Activated effector memory CD4-positive, alpha-beta T cell treated with anti-CD3 and anti-CD28 coated beads, Interleukin-2, amount 50 U/mL, for 16 hours (primary cell): ENCODE data around the gene ZFP3.
"Not testable (repeated sequence)": the region's sequence is repeated elsewhere in the genome, so short reads cannot be mapped to it uniquely, and the experiment has no call there.

Experiments
- DNase-seq: peaks from one replicate; pipeline ENCODE4 v3.0.0-alpha.2; 2020

The ZFP3 gene

DNA sequence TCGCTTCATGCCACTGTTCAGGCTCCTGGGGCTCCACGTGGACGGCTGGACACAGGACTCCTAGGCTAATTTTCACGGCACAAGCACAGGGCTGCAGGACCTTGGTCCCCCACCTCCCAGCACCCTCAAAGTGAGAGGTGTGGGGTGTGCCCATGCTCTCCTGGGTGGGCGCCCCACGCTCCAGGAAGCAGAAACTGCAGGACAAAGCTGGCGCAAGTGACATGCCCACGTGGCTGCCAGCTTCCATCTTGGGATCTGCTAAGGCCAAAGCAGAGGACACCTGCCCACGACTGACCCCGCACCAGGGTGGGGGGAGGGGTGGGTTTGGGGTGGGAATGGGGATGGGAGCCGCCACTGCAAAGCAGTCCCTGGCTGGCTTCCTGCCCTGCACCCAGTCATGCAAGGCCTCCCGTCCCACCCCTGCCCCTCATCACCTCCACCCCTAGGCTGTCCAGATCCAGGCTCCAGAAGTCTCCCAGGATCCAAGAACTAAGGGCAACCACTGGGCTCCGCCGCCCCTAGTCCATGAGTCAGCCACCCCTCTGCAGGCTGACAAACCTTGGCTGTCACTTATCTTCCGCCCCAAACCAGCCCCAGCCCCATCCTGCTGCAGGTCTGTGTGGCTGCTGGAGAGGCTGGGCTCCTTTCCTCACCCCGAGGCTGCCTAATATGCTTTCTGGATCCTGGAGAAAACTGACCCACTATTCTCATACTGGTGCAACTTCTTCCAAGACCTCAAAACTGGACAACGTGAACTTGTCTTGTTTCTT lies 48.6 kb downstream of the ZFP3 start:
- no peak for DNase-seq

DNA sequence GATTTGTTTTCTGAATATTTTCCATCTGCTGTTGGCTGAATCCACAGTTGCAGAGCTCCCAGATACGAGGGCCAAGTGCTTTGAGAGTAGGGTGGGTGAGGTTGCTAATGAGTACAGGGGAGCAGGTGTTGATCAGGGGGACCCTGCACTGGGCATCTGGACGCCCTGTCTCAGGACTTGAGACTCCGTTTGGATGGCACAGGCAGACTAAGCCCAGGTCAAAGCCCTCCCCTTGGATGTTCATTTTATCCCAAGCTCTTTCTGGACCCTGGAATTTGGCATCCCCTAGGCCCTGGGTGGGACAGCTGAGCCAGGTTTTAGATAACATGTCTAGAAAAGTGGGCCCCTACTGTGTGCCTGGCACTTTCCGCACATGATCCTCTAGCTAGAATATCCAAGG lies 49.6 kb downstream of the ZFP3 start:
- DNase-seq: no peak

DNA sequence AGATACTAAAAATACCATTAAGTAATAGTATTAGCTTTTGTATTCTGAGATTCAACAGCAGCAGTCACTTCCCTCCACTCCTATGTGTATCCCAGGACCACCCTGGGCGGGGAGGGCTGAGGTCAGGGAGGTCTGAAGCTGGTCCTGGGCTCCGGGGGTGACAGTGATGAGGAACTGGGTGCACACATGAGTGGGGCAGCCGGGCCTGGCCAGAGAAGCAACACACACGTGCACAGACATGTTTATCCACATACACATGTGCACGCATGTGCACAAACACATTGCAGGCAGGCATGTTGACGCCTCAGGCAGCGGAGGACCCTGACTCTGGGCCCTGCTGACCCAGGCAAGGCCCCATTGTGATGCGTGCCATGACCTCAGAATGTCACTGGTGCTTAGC lies 50.1 kb downstream of the ZFP3 start:
- not testable (repeated sequence) for DNase-seq

DNA sequence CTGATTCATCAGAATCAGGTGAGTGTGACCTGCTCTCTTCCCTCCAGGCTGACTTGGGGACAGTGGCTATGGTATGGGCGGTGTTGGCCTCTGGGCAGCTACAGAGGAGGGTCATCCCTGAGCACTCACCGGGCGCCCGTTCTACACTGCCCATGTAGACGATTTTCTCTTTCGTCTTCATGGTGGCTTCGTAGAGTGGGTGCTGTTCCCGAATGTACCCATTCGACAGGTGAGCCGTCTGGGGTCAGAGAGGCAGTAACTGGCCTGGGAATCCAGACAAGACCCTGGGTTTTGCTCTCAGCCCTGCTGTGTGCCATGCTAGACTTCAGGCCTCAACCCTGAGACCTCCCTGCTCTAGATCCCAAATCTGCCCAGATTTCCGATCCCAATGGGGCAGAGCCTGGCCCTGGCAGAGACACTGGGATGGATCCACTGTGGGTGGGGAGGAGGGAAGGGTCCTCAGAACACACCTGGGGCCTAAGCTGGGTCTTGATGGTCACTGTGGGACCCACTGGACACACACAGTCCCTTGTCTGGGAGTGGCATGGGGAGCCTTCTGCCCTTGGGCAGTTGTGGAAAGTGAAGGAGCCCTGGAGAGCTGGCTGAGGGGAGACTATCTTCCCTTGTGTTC lies 50.8 kb downstream of the ZFP3 start:
- no peak for DNase-seq

DNA sequence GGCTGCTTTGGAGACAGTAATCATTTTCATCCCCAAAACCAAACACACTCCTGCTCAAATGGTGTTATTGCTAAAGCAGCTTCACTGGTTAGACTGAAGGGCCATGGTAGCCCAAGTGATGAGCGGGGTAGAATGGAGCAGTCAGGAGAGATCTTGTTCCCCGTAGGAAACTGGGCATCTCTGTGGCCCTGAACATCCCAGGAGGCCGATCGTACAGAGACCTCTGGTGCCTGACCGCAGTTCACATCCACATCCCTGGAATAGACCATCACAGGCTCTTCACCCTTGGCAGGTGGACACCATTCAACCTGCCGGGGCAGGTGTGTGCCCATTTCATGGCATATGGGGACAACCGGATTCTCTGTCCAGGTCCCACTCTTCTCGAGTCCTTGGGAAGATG lies 51.5 kb downstream of the ZFP3 start:
- DNase-seq: not testable (repeated sequence)

DNA sequence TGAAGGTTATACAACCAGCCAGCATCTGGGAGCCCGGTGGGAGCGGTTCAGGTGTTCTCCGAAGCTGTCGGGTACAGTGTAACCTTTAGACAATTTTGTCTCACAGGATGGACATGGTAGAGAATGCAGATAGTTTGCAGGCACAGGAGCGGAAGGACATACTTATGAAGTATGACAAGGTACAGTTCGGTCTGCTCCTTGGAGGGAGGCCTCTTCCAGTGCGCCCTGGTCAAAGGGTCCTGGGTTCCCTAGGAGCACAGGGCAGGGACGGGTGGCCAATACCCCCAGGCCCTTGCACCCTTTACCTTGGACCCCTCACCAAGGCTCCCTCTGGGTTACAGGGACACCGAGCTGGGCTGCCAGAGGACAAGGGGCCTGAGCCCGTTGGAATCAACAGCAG lies 52.0 kb downstream of the ZFP3 start:
- not testable (repeated sequence) for DNase-seq

DNA sequence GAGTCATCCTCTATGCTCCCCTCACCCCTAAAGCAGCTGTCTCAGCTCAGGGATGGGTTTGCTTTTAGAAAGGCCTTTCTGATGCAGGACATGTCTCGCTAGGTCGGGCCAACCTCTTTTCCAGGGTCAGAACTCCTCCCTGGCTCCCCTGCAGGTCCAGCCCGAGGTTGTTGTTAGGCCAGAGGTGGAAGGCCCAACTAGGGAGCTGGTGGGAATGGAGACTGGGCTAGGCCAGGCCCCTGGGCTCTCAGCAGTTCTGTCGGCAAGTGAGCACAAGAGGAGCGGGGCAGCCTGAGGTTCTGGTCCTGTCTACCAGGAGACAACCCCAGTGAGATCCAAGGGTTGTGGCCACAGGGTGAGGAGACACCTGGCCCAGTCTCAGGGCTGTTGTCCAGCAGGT lies 52.4 kb downstream of the ZFP3 start:
- DNase-seq: not testable (repeated sequence)

DNA sequence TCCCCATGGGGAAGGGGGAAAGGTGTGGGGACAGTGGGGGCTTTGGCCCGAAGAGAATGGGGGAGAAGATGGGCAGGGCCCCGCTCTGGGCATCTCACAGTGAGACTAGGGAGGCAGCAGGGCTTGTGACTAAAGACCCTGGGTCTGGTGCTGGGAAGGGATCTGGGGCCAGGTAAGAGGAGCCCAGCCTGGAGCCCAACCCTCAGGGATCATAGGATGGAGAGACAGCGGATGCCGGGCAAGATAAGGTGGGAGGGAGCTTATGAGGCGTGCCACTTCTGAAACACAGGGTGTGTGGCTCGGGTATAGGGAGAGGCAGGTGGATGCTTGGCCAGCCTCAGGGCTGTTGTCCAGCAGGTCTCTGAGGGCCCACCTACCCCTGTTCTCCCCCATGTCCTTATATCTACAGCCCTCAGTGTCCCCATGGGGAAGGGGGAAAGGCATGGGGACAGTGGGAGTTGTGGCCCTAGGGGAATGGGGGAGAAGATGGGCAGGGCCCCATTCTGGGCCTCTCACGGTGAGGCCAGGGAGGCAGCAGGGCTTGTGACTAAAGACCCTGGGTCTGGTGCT lies 53.0 kb downstream of the ZFP3 start:
- no peak for DNase-seq

DNA sequence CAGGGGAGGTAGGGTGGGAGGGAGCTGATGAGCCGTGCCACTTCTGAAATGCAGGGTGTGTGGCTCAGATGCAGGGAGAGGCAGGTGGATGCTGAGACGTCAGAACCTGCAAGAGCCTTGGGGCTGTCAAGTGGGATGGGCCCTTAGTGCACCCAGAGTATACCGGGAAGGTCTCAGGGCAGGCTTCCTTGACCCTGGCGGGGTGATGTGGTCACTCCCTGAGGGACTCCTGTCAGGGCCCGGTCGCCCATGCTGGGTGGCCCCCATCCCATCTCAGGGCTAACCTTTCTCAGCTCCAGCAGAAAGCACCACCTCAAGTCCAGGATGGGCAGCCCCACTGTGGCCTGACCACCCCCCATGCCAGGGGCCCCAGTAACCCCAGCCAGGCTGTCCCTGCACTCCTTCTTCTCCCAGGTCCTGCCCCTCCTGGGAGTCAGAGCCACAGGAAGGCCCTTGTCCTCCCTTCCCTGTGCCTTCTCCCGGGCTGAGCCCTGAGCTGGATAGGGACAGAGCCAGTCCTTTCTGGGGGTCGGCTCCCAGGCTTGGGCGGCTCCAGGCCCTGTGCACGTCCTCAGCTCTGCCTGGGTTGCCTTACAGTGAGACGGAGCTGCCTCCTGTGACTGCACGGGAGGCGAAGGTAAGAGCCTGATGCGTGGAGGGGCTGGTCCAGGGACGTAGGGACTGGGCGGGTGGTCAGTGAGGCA lies 53.7 kb downstream of the ZFP3 start:
- DNase-seq: not testable (repeated sequence)

DNA sequence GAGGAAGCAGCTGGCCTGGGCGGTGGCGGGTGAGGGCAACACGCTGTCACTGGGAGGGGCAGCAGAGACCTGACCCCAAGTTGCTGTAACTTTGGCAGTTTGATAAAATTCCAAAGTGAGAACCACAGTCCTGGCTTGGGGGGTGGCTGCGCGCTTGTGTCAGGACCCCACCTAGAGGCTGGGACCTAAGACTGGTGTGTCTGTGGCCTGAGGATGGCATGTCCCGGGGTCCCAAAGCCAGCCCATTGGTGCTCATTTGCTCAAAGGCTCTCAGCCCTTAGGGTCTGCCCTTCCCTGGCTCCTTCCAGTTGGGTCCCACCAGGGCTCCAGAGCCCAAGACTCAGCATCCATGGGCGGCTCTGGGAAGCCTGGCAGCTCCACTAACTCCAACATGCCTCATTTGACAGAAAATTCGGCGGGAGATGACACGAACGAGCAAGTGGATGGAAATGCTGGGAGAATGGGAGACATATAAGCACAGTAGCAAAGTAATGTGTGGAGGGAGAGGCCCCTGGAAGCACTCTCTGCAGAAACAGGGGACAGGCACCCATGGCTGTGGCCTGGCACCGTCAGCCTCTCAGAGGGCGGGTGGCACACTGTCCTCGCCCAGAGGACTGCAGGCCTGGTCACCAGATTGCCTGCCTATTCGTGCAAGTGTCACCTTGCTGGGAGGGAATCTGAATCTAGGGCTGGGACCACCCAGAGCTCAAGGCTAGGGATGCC lies 54.4 kb downstream of the ZFP3 start:
- not testable (repeated sequence) for DNase-seq

DNA sequence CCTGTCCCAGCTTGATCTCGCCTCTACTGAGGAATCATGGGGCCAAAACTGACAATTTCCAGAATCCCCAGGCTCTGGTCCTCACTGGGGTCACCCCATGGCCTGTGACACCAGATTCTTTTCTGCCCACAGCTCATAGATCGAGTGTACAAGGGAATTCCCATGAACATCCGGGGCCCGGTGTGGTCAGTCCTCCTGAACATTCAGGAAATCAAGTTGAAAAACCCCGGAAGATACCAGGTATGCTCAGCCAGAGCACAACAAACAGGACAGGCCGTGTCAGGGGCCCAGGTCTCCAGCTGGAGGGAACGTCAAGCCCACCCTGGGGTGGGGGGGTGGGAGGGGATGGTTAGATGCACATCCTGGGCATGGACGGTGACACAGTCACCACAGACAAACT lies 55.0 kb downstream of the ZFP3 start:
- no peak for DNase-seq

DNA sequence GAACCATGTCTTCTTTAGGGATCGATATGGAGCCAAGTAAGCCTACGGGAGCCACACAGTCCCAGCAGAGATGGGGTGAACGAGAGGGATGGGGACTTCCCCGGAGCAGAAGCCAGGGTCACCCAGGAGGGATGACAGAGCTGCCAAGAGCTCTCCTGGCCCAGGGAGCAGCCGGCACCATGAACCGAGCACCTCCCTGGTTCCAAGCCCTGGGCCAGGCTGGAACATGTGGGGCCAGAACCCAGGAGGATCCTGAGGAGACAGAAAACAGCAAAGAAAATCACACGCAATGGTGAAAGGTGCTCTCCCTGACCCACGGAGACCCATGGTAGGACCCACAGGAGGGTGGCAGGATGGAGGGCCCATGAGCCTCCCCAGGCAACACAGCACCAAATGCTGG lies 55.7 kb downstream of the ZFP3 start:
- DNase-seq: not testable (repeated sequence)

DNA sequence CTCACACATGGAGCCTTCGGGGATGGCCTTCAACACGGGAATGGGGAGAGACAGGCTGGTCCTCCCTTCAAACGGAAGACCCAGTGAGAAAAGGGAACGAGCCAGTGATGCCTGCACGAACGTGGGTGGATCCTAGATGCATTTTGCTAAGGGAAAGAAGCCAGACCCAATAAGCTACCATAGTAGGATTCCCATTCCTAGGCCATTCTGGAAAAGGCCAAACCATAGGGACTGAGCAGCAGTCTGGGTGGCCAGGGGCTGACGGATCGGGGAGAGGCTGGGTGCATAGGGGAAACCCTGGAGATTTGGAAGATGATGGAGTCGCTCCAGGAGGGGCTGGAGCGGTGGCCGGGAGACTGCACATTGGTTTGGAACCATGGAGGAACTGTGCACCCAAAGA lies 56.3 kb downstream of the ZFP3 start:
- DNase-seq: not testable (repeated sequence)

DNA sequence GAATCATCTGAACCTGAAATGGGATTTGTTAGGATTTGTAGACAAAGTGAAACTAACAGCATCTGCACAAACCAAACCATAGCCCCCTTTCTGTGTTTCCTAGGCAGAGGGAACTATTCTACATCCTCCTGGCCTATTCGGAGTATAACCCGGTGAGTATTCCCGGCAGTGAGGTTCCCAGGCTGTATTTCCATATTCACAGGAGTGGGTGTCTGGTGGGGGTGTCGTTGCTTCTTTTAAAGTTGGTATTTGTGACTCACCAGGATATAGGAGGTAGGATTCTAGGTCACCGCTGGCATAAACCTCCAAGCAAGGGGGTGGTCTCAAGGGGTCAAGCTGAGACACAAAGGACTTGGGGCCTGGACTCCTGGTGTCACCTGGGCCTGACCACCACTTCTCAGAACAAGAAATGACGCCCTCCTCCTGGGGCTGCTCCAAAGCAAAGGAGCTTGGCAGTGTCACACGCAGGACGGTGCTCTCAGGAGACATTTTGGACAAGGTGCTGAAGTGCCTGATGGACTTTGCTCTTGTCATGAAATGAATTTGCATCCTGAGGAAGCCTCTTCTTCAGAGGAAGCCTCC lies 57.0 kb downstream of the ZFP3 start:
- not testable (repeated sequence) for DNase-seq

DNA sequence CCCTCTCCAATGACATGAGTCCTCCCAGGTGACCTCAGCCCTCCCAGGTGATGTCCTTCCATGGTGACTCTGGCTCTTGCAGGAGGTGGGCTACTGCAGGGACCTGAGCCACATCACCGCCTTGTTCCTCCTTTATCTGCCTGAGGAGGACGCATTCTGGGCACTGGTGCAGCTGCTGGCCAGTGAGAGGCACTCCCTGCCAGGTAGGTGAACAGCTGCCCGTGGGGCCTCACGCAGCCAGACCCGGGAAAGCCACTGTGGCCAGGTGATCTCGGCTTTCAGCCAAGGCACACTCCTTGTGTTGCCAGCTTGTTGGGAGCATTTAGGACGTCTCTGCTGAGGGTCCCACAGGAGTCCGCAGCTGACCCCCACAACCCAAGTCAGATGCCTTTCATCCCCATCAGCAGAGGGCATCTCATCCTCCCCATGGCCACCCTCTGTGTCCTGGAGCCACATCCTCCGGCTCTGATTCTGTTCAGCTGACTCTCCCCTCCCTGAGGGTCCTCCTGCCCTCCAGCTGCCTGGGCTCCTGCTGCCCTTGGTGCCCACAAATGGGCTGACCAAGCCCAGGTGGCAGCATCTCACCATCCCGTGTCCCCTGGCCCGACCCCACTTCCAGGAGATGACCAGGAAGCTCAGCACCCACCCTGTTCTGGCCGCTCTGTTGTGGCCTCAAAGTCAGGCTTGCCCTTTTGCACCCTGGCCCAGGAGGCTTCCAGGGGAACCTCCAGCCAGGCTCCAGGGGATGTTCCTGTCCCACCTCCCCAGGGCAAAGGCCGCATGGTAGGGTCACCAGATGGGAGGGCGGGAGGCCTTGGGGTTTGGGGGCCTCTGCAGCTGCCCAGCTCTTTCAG lies 57.7 kb downstream of the ZFP3 start:
- no peak for DNase-seq

DNA sequence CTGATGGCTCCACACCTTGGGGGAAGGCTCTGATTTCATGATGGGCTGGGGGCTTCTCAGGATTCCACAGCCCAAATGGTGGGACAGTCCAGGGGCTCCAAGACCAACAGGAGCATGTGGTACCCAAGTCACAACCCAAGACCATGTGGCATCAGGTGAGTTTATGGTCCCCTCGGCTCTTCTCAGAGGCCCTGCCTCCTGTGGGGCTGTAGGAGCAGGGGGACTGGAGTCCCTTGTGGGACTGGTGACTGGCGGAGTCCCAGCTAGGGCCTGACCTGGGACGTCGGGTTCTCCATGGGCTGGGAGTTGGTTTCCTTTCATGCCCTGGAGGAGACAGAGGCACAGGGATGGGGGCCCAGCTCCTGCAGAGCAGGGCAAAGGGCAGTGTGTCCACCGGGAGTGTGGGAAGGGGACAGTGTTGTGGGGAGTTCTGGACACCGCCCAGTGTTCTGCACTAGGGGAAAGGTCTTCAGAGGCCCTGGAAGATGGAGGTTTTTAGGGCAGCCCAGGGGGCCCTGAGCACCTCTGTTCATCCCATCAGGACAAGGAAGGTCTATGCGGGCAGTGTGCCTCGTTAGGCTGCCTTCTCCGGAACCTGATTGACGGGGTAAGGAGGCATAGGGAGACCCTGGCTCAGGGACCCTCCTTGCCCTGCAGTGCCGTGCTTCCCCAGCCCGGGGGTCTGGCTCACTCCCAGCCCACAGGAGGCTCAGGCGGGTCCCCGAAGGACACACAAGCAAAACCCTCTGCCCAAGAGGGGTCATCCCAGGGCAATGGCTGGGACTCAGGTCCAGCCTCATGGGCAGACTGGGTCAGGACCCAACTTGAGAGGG lies 58.5 kb downstream of the ZFP3 start:
- DNase-seq: not testable (repeated sequence)

DNA sequence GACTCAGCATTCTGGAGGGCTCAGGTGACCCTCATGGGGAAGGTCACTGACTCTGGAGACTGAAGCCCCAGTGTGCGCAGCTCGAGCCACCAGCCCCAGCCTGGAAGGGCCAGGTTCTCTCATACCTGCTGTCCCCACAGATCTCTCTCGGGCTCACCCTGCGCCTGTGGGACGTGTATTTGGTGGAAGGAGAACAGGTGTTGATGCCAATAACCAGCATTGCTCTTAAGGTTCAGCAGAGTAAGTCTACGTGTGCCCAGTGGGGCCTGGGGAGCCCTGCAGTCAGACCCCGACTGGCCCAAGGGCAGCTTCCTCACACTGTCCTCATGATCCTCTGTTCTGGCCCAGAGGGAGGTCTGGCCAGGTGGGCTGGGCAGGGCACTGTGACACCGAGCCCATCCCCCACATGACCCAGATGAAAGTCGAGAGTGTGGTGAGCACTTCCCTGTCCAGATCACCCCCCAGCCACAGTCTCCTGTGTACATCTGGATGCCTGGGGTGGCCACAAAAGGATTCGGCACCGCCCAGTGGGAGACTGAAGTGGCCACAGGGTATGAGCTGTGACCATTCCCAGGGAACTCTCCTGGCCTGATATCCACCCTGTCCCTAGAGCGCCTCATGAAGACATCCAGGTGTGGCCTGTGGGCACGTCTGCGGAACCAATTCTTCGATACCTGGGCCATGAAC lies 59.4 kb downstream of the ZFP3 start:
- DNase-seq: not testable (repeated sequence)

DNA sequence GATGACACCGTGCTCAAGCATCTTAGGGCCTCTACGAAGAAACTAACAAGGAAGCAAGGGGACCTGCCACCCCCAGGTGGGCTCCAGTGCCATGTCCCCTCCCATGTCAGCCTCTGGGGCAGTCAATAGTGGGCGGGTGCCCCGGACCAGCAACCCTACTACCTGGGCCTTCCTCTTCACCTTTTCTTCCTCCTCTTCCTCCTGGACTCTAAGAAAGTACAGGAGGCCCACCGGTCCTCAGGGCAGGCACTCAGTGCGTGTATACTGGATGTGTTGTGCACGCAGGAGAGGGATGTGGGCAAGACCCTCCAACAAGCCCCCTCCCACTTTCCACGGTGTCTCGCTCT lies 59.9 kb downstream of the ZFP3 start:
- not testable (repeated sequence) for DNase-seq

DNA sequence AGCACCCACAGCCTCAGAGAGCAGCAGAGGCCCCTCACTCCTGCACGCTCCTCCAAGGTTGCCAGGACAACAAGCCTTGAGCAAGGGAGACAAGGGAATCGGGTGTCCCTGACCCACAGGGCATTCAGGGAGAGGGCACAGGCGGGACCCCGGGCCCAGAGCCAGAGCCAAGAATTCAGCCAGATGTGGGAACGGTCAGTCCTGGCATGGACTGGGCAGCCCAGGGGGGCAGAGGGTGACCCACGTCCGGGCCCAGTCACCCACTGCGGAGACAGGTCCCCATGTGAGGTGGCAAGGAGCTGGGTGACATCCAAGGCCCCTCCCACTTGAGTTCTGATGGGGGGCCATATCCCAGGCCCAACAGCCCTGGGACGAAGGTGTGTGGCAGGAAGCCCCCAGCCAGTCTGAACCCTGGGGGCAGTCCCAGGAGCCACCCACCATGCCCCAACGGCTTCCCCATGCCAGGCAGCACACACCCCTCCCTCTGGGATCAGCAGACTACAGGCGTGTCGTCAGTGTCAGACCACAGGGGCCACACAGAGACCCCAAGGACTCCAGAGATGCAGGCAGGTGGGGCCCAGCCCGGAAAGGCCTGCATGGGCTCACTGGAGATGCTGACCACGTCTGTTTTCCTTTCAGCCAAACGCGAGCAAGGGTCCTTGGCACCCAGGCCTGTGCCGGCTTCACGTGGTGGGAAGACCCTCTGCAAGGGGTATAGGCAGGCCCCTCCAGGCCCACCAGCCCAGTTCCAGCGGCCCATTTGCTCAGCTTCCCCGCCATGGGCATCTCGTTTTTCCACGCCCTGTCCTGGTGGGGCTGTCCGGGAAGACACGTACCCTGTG lies 60.6 kb downstream of the ZFP3 start:
- DNase-seq: no peak
